Brain microvascular endothelial cell (primary cell): ENCODE data around the gene CSE1L.
"Not testable (repeated sequence)": the region's sequence is repeated elsewhere in the genome, so short reads cannot be mapped to it uniquely, and the experiment has no call there.

Source experiments
- DNase-seq: peaks from one replicate; pipeline ENCODE4 v3.0.0-alpha.2; 2020
- H3K27ac ChIP-seq: fragments of 250-450 bp; sonication (Bioruptor Pico); 2 replicates; pipeline ENCODE4 v1.5.1; 2020; ENCODE audit warnings: mild to moderate bottlenecking, moderate library complexity
- H3K27me3 ChIP-seq: fragments of 250-450 bp; sonication (Bioruptor Pico); replicated peaks from 2 replicates; pipeline ENCODE4 v1.5.1; 2020; ENCODE audit warnings: mild to moderate bottlenecking
- H3K36me3 ChIP-seq: fragments of 250-450 bp; sonication (Bioruptor Pico); replicated peaks from 2 replicates; pipeline ENCODE4 v1.5.1; 2020; ENCODE audit warnings: mild to moderate bottlenecking
- H3K4me3 ChIP-seq: 2 replicates; pipeline ENCODE4 v1.5.1; 2011; ENCODE audit warnings: low read depth, mild to moderate bottlenecking, control low read depth, low read length, moderate library complexity
- in situ Hi-C: cut with HindIII; loops from 2 replicates; pipeline ENCODE4 v1.10.0; 2017; ENCODE audit warnings: low sequenced_read_pairs, low pct_ligation_motif_present
- TF ChIP-seq, protein P1 (sequence below): IDR thresholded peaks from 2 replicates; pipeline ENCODE4 v1.5.1; 2011; ENCODE audit warnings: low read depth, mild to moderate bottlenecking, moderate library complexity, low read length, control low read depth, inconsistent platforms; ENCODE audit errors: missing control alignments

CSE1L gene

GRCh38 chr20:49100972-49101371, 54.9 kb downstream of the CSE1L start:
- DNase-seq, result no peak
- no peaks in the 10 kb centered on the region for H3K27me3 ChIP-seq
- no peak overlapping the region for H3K27ac ChIP-seq
- no peak overlapping the region for H3K4me3 ChIP-seq
- TF ChIP-seq, protein P1, sequence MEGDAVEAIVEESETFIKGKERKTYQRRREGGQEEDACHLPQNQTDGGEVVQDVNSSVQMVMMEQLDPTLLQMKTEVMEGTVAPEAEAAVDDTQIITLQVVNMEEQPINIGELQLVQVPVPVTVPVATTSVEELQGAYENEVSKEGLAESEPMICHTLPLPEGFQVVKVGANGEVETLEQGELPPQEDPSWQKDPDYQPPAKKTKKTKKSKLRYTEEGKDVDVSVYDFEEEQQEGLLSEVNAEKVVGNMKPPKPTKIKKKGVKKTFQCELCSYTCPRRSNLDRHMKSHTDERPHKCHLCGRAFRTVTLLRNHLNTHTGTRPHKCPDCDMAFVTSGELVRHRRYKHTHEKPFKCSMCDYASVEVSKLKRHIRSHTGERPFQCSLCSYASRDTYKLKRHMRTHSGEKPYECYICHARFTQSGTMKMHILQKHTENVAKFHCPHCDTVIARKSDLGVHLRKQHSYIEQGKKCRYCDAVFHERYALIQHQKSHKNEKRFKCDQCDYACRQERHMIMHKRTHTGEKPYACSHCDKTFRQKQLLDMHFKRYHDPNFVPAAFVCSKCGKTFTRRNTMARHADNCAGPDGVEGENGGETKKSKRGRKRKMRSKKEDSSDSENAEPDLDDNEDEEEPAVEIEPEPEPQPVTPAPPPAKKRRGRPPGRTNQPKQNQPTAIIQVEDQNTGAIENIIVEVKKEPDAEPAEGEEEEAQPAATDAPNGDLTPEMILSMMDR, result no peak
- in situ Hi-C loops, result no loop called here
- peaks cover 47% of the 10 kb centered on the region for H3K36me3 ChIP-seq

DNA sequence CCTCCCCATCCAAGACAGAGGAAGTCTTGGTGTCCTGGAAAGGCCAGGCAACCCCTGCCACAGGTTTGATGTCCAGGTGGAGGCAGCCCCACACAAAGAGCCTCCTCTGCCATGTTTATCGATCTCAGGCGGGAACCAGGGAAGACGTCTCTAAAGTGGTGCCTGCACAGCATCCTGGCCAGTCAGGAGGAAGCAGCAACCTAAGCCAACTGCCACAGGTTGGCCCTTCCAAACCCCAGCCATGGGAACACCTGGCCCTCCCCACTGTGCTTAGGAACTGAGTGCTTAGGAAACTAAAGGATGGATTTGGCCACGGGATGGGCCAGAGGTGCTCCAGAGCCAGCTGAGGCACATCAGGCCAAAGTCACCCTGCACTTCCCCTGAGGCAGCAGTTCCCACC, 56.9 kb downstream of the CSE1L start:
- Histone ChIP-seq H3K27me3 (no peaks in the 10 kb centered on the region), H3K36me3 (peaks cover 34% of the 10 kb centered on the region), H3K4me3 (no peak overlapping the region), H3K27ac (no peak overlapping the region)
- in situ Hi-C loops, result no loop called here
- TF ChIP-seq, protein P1, result no peak
- no peak for DNase-seq

DNA sequence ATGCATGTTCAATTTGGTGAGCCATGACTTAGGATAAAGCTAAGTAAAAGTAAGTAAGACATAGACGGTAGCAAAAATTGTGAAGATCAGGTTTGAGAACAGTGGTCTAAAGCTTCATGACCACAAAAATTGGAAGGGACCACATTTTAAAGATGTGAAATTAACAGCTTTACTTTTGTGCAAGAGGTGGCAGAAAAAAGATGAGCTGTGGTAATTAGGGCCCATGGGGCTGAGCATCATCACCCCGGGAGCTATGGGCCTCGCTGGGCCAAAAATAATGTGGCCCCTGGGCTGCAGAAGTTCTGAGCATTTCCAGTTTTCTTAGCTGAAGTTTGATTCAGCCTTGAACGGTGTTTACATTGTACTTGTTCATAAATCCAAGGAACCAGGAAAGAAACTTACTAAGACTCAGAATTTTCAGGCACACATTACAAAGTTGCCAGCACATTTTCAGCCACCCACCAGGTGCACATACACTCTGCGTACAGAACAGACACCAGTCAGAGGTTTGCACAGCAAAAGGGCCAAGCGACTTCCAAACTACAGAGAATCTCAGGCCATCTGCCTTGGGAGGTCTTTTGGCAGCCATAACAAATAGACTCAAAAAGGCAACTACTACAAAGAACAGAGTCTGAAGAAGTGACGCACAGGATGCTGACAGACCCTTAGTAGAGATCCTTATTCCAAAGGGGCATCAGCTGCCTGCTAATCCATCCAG, 57.7 kb downstream of the CSE1L start:
- no peaks in the 10 kb centered on the region for H3K27me3 ChIP-seq
- H3K36me3 ChIP-seq, result peaks cover 28% of the 10 kb centered on the region
- TF ChIP-seq, protein P1, result no peak
- H3K27ac ChIP-seq, result no peak overlapping the region
- no peak overlapping the region for H3K4me3 ChIP-seq
- DNase-seq, result no peak
- in situ Hi-C loops, result no loop called here

- Histone ChIP-seq H3K27me3 (no peaks in the 10 kb centered on the region), H3K4me3 (no peak overlapping the region), H3K36me3 (peaks cover 28% of the 10 kb centered on the region), H3K27ac (no peak overlapping the region)
- in situ Hi-C loops, result no loop called here
- TF ChIP-seq, protein P1, result no peak
- no peak for DNase-seq
Observed at GRCh38 chr20:49104365-49104648, 58.2 kb downstream of the CSE1L start.

DNA sequence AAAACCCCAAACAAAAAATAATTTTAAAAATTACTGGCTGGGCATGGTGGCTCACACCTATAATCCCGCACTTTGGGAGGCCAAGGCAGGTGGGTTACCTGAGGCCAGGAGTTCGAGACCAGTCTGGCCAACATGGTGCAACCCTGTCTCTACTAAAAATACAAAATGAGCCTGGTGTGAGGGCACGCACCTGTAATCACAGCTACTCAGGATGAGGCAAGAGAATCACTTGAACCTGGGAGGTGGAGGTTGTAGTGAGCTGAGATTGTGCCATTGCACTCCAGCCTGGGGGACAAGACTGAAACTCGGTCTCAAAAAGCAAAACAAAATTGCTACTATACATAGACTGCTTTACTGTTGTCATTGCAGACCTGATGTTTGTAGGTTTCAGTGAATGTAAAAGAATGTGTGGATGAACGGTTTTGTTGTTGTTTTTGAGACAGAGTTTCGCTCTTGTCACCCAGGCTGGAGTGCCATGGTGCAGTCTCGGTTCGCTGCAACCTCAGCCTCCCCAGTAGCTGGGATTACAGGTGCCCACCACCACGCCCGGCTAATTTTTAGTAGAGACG, 59.0 kb downstream of the CSE1L start:
- in situ Hi-C loops, DNase-seq, H3K27ac ChIP-seq, H3K4me3 ChIP-seq, H3K27me3 ChIP-seq: not testable (repeated sequence)
- peaks cover 31% of the 10 kb centered on the region for H3K36me3 ChIP-seq

DNA sequence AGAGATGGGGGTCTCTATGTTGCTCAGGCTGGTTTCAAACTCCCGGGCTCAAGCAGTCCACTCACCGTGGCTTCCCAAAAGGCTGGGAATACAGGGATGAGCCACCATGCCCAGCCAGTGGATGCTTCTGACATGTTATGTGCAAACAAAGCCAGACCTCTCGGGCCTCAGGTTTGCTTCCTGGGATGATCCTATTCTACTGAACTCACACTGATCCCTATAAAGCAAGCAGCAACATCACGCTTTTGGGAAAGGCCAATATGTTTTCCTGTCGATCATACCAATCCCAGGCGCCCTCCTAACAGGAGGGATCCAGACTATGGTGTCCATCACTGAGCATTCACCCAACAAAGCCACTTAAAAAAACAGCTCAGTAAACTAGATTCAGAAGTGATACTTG, 60.2 kb downstream of the CSE1L start:
- no peak for DNase-seq
- TF ChIP-seq, protein P1, result no peak
- H3K4me3 ChIP-seq, result no peak overlapping the region
- peaks cover 36% of the 10 kb centered on the region for H3K36me3 ChIP-seq
- no peak overlapping the region for H3K27ac ChIP-seq
- in situ Hi-C loops, result no loop called here
- H3K27me3 ChIP-seq, result no peaks in the 10 kb centered on the region
